T-helper 9 cell (primary cell): ENCODE results near the gene PSMG3.
"Not testable (repeated sequence)": the region's sequence is repeated elsewhere in the genome, so short reads cannot be mapped to it uniquely, and the experiment has no call there.

Experiments
- DNase-seq: peaks from one replicate; pipeline ENCODE4 v3.0.0-alpha.2; 2020

Gene PSMG3

GRCh38 chr7:1531263-1531978 lies 38.4 kb downstream of the PSMG3 start:
- DNase-seq, result peak; percentile 45

GRCh38 chr7:1530946-1531262 lies 38.9 kb downstream of the PSMG3 start:
- DNase-seq, result no peak

GRCh38 chr7:1529383-1530116 lies 40.3 kb downstream of the PSMG3 start:
- DNase-seq, result no peak

- DNase-seq, result no peak
Observed at GRCh38 chr7:1526271-1526754, 43.5 kb downstream of the PSMG3 start.

GRCh38 chr7:1525409-1525808 lies 44.4 kb downstream of the PSMG3 start:
- no peak for DNase-seq

GRCh38 chr7:1523844-1524243 lies 46.0 kb downstream of the PSMG3 start:
- no peak for DNase-seq

- no peak for DNase-seq
Observed at GRCh38 chr7:1523208-1523607, 46.6 kb downstream of the PSMG3 start.

GRCh38 chr7:1521456-1521855 lies 48.4 kb downstream of the PSMG3 start:
- no peak for DNase-seq

GRCh38 chr7:1520539-1521234 lies 49.1 kb downstream of the PSMG3 start:
- DNase-seq, result no peak

GRCh38 chr7:1519322-1519922 lies 50.4 kb downstream of the PSMG3 start:
- DNase-seq, result not testable (repeated sequence)
